SK-N-MC (cell line): ENCODE measurements around the gene CLEC9A.

Experiments used
- DNase-seq: peaks from one replicate; pipeline ENCODE4 v3.0.0-alpha.2; 2011; ENCODE audit warnings: low read depth, low spot score
- H3K27ac ChIP-seq: fragments of 200-600 bp; sonication (generic); 2 replicates; pipeline ENCODE4 v1.5.1; 2016; ENCODE audit warnings: mixed run types
- H3K36me3 ChIP-seq: fragments of 200-600 bp; sonication (generic); 2 replicates; pipeline ENCODE4 v1.6.1; 2017; ENCODE audit warnings: antibody characterized with exemption, low read length, mixed read lengths; ENCODE audit not compliant: insufficient read depth
- H3K4me3 ChIP-seq: fragments of 200-600 bp; sonication (generic); 2 replicates; pipeline ENCODE4 v1.5.1; 2016
- H3K9ac ChIP-seq: fragments of 200-600 bp; sonication (generic); 2 replicates; pipeline ENCODE4 v1.8.0; 2017; ENCODE audit warnings: mixed run types, mixed read lengths; ENCODE audit not compliant: insufficient read length
- H3K9me3 ChIP-seq: fragments of 200-600 bp; sonication (generic); 2 replicates; pipeline ENCODE4 v1.6.1; 2017; ENCODE audit warnings: low read depth, mild to moderate bottlenecking, antibody characterized with exemption, low read length, moderate library complexity, mixed read lengths
- EZH2 ChIP-seq: fragments of 200-600 bp; sonication (generic); IDR thresholded peaks from one replicate; pipeline ENCODE4 v1.6.1; 2017; ENCODE audit warnings: antibody characterized with exemption
- FOXP2 ChIP-seq: optimal IDR thresholded peaks from 2 replicates; pipeline ENCODE3; 2011; ENCODE audit warnings: mild to moderate bottlenecking, moderate library complexity; ENCODE audit not compliant: insufficient read depth; ENCODE audit errors: extremely low read length, control extremely low read depth
- POLR2AphosphoS5 ChIP-seq: IDR thresholded peaks from 2 replicates; pipeline ENCODE4 v1.6.1; 2012; ENCODE audit warnings: mild to moderate bottlenecking, low read depth, low read length, borderline replicate concordance

The CLEC9A gene

GRCh38 chr12:10030446-10030845 is at the start of gene CLEC9A:
Gene CLEC9A (plus strand): TSS chr12:10030682. CDS start chr12:10052688, 22,006 bp downstream.
- Histone ChIP-seq H3K9ac (no peak within 1 kb of the TSS), H3K27ac (no peak within 1 kb of the TSS)
- TF ChIP-seq FOXP2 (no peak), POLR2AphosphoS5 (no peak), EZH2 (no peak)

GRCh38 chr12:9991876-9992275 is 38.6 kb upstream of the CLEC9A start:
- no peaks in the 10 kb centered on the region for H3K9me3 ChIP-seq
- no peak for DNase-seq
- no peak overlapping the region for H3K9ac ChIP-seq
- TF ChIP-seq POLR2AphosphoS5 = no peak
- no peak for TF ChIP-seq FOXP2
- TF ChIP-seq EZH2 = no peak
- H3K27ac ChIP-seq = no peak overlapping the region
- no peaks in the 10 kb centered on the region for H3K36me3 ChIP-seq
- H3K4me3 ChIP-seq = no peak overlapping the region

More at GRCh38 chr12:10030446-10030845, at the start of gene CLEC9A:
- Histone ChIP-seq H3K36me3 (no peaks in the 10 kb centered on the region), H3K4me3 (no peak within 1 kb of the TSS), H3K9me3 (no peaks in the 10 kb centered on the region)
- DNase-seq = no peak

GRCh38 chr12:9992296-9992695 is 38.2 kb upstream of the CLEC9A start:
- Histone ChIP-seq H3K9me3 (no peaks in the 10 kb centered on the region), H3K27ac (no peak overlapping the region), H3K9ac (no peak overlapping the region), H3K4me3 (no peak overlapping the region), H3K36me3 (no peaks in the 10 kb centered on the region)
- TF ChIP-seq EZH2 (no peak), FOXP2 (no peak), POLR2AphosphoS5 (no peak)
- DNase-seq = no peak

GRCh38 chr12:9999016-9999415 is 31.5 kb upstream of the CLEC9A start, which contains the start of gene CLEC1B:
Gene CLEC1B (minus strand): TSS chr12:9999121. CDS start chr12:9999100, 21 bp downstream.
- H3K36me3 ChIP-seq = no peaks in the 10 kb centered on the region
- H3K9me3 ChIP-seq = no peaks in the 10 kb centered on the region
- TF ChIP-seq FOXP2 (no peak), POLR2AphosphoS5 (no peak), EZH2 (no peak)
- H3K27ac ChIP-seq = no peak within 1 kb of the TSS
- DNase-seq = no peak
- H3K9ac ChIP-seq = no peak within 1 kb of the TSS
- no peak within 1 kb of the TSS for H3K4me3 ChIP-seq

DNA sequence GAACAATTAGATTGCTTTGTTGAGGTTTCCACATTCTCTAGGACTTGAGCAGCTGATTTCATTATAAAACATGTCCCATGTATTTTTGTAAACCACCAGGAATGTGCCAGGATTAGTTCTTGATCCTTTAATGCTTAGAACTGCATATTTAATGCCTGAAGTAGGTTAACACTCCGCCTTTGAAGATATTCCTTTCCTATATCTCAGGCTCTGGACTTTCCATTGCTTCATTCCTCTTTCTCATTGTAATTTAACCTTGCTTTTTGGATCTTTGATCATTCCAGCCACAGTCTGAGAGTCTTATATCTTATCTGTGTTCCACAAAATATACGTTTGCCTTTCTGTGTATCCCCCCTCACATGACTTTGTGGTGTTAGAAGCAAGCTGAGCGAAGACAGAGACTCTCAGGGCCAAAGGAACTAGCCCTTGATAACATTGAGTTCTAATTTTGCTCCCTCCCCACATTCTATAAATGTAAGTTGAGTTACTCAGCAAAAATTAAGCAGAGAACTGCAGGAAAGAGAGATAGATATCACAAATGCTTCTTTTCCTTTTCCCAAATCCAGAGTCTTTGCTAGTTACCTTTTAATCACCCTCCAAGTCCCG is 29.2 kb upstream of the CLEC9A start:
- H3K9ac ChIP-seq = no peak overlapping the region
- no peaks in the 10 kb centered on the region for H3K9me3 ChIP-seq
- TF ChIP-seq EZH2 (no peak), POLR2AphosphoS5 (no peak), FOXP2 (no peak)
- DNase-seq = no peak
- no peak overlapping the region for H3K27ac ChIP-seq
- no peaks in the 10 kb centered on the region for H3K36me3 ChIP-seq
- H3K4me3 ChIP-seq = no peak overlapping the region

GRCh38 chr12:10012630-10013330 is 17.7 kb upstream of the CLEC9A start:
- DNase-seq = no peak
- no peak overlapping the region for H3K27ac ChIP-seq
- no peaks in the 10 kb centered on the region for H3K36me3 ChIP-seq
- no peak overlapping the region for H3K4me3 ChIP-seq
- TF ChIP-seq POLR2AphosphoS5 (no peak), FOXP2 (no peak), EZH2 (no peak)
- H3K9ac ChIP-seq = no peak overlapping the region
- no peaks in the 10 kb centered on the region for H3K9me3 ChIP-seq

GRCh38 chr12:10015450-10015849 is 15.0 kb upstream of the CLEC9A start:
- no peak overlapping the region for H3K4me3 ChIP-seq
- H3K9me3 ChIP-seq = no peaks in the 10 kb centered on the region
- DNase-seq = no peak
- TF ChIP-seq POLR2AphosphoS5 (no peak), EZH2 (no peak), FOXP2 (no peak)
- no peaks in the 10 kb centered on the region for H3K36me3 ChIP-seq
- H3K9ac ChIP-seq = no peak overlapping the region
- H3K27ac ChIP-seq = no peak overlapping the region

GRCh38 chr12:10016881-10017280 is 13.6 kb upstream of the CLEC9A start:
- no peak overlapping the region for H3K9ac ChIP-seq
- TF ChIP-seq EZH2 (no peak), POLR2AphosphoS5 (no peak), FOXP2 (no peak)
- no peak for DNase-seq

More at GRCh38 chr12:10016881-10017280, 13.6 kb upstream of the CLEC9A start:
- Histone ChIP-seq H3K4me3 (no peak overlapping the region), H3K27ac (no peak overlapping the region), H3K9me3 (no peaks in the 10 kb centered on the region), H3K36me3 (no peaks in the 10 kb centered on the region)
